ENCODE results near the gene MIEN1.

The MIEN1 gene, protein sequence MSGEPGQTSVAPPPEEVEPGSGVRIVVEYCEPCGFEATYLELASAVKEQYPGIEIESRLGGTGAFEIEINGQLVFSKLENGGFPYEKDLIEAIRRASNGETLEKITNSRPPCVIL

DNA sequence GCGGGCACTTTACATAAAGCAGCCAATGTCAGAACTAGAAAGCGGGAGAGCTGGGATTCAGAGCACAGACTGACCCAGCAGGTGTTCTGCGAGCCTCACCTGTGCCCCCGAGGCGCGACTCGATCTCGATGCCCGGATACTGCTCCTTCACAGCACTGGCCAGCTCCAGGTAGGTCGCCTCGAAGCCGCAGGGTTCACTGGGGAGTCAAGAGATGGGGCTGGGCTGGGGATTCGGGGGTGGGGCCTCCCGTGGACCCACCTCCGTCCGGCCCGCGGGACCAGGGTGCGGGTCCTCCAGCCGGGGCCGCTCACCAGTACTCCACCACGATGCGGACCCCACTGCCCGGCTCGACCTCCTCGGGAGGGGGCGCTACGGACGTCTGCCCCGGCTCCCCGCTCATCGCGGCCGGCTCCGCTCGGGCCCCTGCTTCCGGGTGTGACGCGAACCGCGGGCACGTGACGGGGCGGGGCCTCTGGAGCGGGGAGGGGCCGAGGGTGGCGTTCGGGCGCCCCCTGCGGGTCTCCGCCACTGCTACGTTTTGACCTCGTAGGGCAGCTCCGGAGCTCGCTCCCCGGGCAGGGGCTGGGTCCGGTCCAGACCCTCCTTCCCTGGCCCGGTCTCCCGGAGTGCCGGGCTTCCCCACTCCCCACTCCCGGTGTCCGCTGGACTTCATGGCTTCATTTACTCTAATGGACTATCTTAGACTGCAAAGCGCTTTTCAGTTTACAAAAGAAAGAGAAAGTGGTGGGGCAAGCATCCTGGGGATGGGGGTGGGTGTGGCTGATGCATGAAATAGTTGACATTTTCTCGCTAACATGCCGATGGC is at the start of gene MIEN1:
Gene MIEN1, minus strand, starts transcription at position 438 of the 827 bp plus-strand sequence. Its CDS starts 37 bp downstream, at position 401.
- Mint-ChIP-seq H3K27ac (ENCODE audit: low read depth) (peak within 1 kb of the TSS; percentile 87), H3K4me1 (peaks cover 26% of the 10 kb centered on the region), H3K4me3 (peak within 1 kb of the TSS; percentile 85), H3K9me3 (no peaks in the 10 kb centered on the region), H3K36me3 (ENCODE audit: insufficient read depth) (peaks cover 20% of the 10 kb centered on the region), H3K27me3 (no peaks in the 10 kb centered on the region)
- peak; percentile 92 to 98 for DNase-seq (ENCODE audit: low spot score in 2 of 2)
- peak; percentile 94 for ATAC-seq (replicated peaks; ENCODE audit: extremely low read depth, poor library complexity, severe bottlenecking)

DNA sequence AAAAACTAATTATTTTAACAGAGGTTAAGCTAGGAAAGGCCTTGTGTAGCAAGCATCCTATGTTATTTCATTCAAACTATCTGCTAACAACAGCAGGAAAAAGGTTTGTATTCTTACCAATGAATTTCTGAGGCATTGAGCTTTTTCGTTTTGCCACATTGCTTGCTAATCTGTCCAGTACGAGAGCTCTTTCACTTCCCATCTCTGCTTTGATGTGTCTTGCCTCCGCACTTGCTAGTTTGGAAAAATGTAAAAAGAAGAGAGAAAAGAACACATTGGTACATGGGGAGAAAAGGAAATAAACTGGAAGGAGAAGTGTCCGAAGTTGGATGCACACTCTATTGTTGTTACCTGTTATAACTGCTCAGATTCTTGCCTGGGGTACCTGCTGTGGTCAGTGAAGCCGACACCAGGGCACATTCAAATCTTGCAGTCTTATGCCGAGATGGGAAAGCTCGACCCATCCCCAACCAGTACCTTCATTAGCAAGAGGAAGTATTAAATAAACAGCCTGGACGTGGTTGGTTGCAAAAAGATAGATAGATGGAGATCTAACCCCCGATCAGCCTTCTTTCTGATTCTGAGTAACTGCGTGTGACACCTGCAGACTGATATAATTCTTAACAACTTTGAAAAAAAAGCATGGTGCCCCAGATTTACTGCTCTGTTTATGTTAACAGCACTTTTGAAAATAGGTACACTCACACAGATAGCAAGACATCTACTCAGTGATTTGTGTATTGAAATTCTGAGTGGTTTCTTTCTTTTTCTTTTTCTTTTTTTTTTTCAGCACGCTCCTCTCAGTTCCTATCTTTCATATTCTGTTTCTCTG is 47.4 kb upstream of the MIEN1 start:
- no peak for DNase-seq (ENCODE audit: low spot score in 2 of 2)

DNA sequence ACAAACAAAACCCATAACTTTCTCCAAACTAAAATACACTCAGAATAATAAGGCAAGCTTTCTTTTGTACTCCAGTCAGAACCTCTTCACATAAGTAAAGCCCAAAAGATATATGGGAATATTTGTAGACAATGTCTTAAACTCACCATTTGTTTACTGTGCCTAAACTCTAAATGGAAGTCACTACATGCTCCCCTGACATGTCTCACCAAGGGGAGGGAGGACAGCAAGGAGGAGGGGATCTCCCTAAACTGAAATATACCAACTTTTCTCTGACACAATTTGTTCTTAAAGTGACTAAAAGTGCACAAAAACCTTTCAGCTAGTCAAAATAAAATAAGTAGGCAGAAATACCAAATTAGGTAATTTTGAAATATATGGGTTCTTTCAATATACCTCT is 45.9 kb upstream of the MIEN1 start:
- ATAC-seq (replicated peaks; ENCODE audit: extremely low read depth, poor library complexity, severe bottlenecking) (no peak), DNase-seq (ENCODE audit: low spot score in 2 of 2) (no peak)

More for the DNA sequence above, 47.4 kb upstream of the MIEN1 start:
- H3K4me3 Mint-ChIP-seq = peak overlapping the region; percentile 93
- peak; percentile 48 for ATAC-seq (replicated peaks; ENCODE audit: extremely low read depth, poor library complexity, severe bottlenecking)
- peaks cover 72% of the 10 kb centered on the region for H3K4me1 Mint-ChIP-seq
- H3K27me3 Mint-ChIP-seq = no peaks in the 10 kb centered on the region
- peak overlapping the region; percentile 87 for H3K27ac Mint-ChIP-seq (ENCODE audit: low read depth)
- H3K9me3 Mint-ChIP-seq = no peaks in the 10 kb centered on the region
- H3K36me3 Mint-ChIP-seq (ENCODE audit: insufficient read depth) = peaks cover 35% of the 10 kb centered on the region

DNA sequence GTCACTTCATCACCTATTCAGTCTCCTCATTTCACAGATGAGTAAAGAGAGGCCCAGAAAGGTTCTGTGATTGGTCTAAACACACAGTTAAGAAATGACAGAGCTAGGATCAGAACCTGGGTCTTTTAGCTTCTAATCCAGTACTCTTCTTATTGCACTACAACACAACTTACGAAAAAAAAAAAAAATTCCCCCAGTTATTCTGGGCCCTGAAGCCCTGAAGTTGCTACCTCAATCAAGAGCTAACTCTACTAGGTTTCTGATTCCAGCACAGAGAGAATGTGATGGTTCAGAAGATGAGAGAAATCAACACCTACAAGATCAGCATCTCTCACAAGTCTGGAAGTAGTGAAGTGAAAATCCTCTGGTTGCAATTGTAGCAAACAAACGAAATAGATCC is 44.7 kb upstream of the MIEN1 start:
- ATAC-seq (replicated peaks; ENCODE audit: extremely low read depth, poor library complexity, severe bottlenecking) (no peak), DNase-seq (ENCODE audit: low spot score in 2 of 2) (no peak)
- peak overlapping the region; percentile 87 for H3K27ac Mint-ChIP-seq (ENCODE audit: low read depth)
- H3K4me1 Mint-ChIP-seq = peaks cover 75% of the 10 kb centered on the region
- H3K27me3 Mint-ChIP-seq = no peaks in the 10 kb centered on the region
- no peaks in the 10 kb centered on the region for H3K9me3 Mint-ChIP-seq
- H3K4me3 Mint-ChIP-seq = peak overlapping the region; percentile 93
- H3K36me3 Mint-ChIP-seq (ENCODE audit: insufficient read depth) = peaks cover 41% of the 10 kb centered on the region

More for the DNA sequence above, 45.9 kb upstream of the MIEN1 start:
- Mint-ChIP-seq H3K27me3 (no peaks in the 10 kb centered on the region), H3K4me3 (peak overlapping the region; percentile 93), H3K9me3 (no peaks in the 10 kb centered on the region), H3K4me1 (peaks cover 72% of the 10 kb centered on the region), H3K27ac (ENCODE audit: low read depth) (peak overlapping the region; percentile 87), H3K36me3 (ENCODE audit: insufficient read depth) (peaks cover 41% of the 10 kb centered on the region)

DNA sequence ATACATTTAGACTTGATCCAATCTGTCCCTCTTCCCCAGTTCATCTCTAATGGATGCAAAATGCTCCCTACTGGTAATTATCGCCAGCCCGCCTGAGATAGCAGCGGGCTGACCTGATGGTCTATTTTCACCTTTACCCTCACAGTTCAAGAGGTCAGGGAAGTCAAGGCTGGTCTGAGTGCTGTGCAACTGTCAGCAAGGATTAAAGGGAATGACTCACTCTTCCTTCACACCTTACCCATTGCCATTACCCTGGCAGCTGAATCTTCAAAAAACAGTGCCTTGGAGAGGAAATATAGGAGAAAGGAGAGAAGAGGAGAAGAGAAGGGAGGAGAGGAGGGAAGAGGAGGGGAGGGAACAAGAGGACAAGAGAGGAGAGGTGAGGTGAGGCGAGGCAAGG is 43.7 kb upstream of the MIEN1 start:
- Mint-ChIP-seq H3K4me1 (peaks cover 80% of the 10 kb centered on the region), H3K4me3 (peak overlapping the region; percentile 93), H3K27ac (ENCODE audit: low read depth) (peak overlapping the region; percentile 87), H3K36me3 (ENCODE audit: insufficient read depth) (peaks cover 50% of the 10 kb centered on the region), H3K27me3 (no peaks in the 10 kb centered on the region), H3K9me3 (no peaks in the 10 kb centered on the region)
- DNase-seq (ENCODE audit: low spot score in 2 of 2) = no peak
- no peak for ATAC-seq (replicated peaks; ENCODE audit: extremely low read depth, poor library complexity, severe bottlenecking)

DNA sequence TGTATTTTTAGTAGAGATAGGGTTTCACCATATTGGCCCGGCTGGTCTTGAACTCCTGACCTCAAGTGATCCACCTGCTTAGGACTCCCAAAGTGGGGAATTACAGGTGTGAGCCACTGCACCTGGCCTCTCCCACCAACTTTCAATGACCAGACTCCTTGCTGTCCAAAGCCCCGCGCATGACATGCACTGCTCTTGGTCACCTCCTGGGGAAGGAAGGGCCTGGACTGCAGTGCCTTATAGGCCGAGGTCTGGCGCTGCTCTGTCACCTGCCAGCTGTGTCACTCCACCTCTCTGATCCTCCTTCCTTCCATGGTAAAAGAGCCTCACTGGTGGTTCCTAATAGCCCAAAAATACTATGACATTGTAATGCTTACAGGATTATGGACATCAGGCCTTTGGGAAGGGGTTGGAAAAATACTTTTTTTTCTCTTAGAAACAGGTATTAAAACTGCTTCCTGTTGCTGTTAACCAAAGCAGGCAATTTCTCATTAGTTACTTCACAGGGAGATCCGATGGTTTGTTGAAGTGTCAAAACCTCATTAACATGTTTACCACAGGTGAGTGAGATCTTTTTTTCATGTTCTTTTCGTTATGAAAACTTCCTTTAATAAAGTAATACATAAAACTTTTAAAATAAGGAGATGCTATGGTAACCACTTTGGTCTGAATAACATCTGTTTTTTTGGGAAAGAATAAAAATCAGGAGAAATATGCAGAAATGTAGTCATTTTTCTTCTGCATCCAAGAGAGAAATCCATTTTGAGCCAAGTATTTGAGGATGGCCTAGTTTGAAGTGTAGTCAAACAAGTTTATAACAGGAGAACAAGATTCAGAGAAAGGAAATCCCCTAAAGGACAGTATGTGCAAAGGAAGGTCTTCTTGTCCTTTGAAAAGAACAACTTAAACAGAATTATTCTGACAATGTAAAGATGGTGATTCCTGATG is 42.9 kb upstream of the MIEN1 start:
- H3K4me1 Mint-ChIP-seq = peaks cover 84% of the 10 kb centered on the region
- H3K27ac Mint-ChIP-seq (ENCODE audit: low read depth) = peak overlapping the region; percentile 87
- ATAC-seq (replicated peaks; ENCODE audit: extremely low read depth, poor library complexity, severe bottlenecking) (peak; percentile 41), DNase-seq (ENCODE audit: low spot score in 2 of 2) (no peak)
- H3K4me3 Mint-ChIP-seq = peak overlapping the region; percentile 93
- no peaks in the 10 kb centered on the region for H3K9me3 Mint-ChIP-seq
- peaks cover 57% of the 10 kb centered on the region for H3K36me3 Mint-ChIP-seq (ENCODE audit: insufficient read depth)
- H3K27me3 Mint-ChIP-seq = no peaks in the 10 kb centered on the region

DNA sequence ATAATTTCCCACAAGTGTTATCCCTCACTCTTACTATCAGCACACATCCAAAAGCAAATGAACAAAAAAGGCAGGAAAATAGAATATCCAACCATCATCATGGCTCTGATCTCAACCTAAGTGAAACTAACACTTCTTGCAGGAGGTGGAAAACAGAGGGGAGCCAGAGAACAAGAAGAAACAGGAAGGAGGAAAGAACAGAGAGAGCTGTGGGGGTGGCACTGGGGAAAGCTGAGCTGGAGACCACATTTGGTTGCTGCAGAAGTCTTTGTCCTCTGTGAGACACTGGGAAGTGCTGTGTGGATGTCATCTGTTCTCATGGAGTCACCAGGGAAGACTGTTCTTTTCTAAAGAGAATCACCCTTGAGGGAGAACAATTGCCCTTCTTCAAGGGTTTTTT is 42.1 kb upstream of the MIEN1 start:
- Mint-ChIP-seq H3K27me3 (no peaks in the 10 kb centered on the region), H3K36me3 (ENCODE audit: insufficient read depth) (peaks cover 64% of the 10 kb centered on the region), H3K4me3 (peak overlapping the region; percentile 93), H3K4me1 (peaks cover 85% of the 10 kb centered on the region), H3K27ac (ENCODE audit: low read depth) (peak overlapping the region; percentile 87), H3K9me3 (no peaks in the 10 kb centered on the region)
- DNase-seq (ENCODE audit: low spot score in 2 of 2) (no peak), ATAC-seq (replicated peaks; ENCODE audit: extremely low read depth, poor library complexity, severe bottlenecking) (no peak)

DNA sequence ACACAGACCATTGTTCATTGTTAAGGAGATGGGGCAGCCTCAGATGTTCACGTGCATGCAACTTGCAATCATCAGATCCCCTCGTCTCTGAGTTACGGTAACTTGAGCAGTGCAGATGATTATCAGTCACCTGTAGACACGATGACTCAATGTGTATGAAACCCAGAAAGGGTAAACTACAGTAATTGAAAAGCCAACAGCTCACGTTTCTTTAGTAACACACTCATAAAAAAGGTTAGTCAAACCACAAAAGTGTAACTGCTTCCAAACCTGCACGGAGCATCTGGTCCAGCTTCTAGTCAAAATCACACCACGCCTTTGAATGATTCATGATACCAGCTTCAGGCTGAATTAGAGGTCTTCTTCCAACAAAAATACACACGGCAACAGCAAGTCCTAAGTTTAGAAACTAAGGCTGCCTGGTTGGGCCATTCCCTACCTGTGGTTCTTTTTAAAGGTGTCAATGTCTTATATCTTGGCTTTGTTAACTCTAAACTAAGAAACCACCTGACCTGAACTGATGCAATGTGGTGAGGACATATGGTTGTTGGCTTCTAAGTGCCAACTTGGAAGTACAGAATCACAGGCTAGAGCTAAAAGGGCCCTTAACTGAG is 39.7 kb upstream of the MIEN1 start:
- DNase-seq (ENCODE audit: low spot score in 2 of 2) (peak in 1 of 2 donors; percentile 56), ATAC-seq (replicated peaks; ENCODE audit: extremely low read depth, poor library complexity, severe bottlenecking) (peak; percentile 72)
- H3K4me1 Mint-ChIP-seq = peaks cover 97% of the 10 kb centered on the region
- H3K27me3 Mint-ChIP-seq = no peaks in the 10 kb centered on the region
- peaks cover 76% of the 10 kb centered on the region for H3K36me3 Mint-ChIP-seq (ENCODE audit: insufficient read depth)
- peak overlapping the region; percentile 87 for H3K27ac Mint-ChIP-seq (ENCODE audit: low read depth)
- H3K9me3 Mint-ChIP-seq = no peaks in the 10 kb centered on the region
- H3K4me3 Mint-ChIP-seq = peak overlapping the region; percentile 93

DNA sequence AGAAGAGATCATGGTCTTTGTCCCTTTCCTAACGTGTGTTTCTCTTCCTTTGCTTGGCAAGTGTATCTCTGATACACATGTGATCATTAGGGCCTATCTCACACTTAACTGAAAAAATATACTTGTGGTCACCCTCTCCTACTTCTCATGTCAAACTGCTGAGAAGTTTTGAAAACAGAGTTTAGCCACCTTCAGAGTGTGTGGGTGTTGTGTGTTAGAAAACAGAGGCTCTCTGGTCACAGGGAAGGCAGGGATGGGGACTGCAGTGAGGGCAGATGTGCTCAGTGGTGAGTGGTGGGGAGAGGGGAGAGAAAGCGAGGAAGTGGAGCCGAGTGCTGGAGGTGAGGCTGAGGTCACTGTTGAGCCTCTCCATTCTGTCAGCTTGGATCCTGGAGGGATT is 36.8 kb upstream of the MIEN1 start:
- H3K36me3 Mint-ChIP-seq (ENCODE audit: insufficient read depth) = peaks cover 83% of the 10 kb centered on the region
- H3K4me1 Mint-ChIP-seq = peaks cover 81% of the 10 kb centered on the region
- DNase-seq (ENCODE audit: low spot score in 2 of 2) (no peak), ATAC-seq (replicated peaks; ENCODE audit: extremely low read depth, poor library complexity, severe bottlenecking) (no peak)
- no peaks in the 10 kb centered on the region for H3K27me3 Mint-ChIP-seq
- H3K27ac Mint-ChIP-seq (ENCODE audit: low read depth) = peak overlapping the region; percentile 87
- peak overlapping the region; percentile 93 for H3K4me3 Mint-ChIP-seq
- no peaks in the 10 kb centered on the region for H3K9me3 Mint-ChIP-seq

DNA sequence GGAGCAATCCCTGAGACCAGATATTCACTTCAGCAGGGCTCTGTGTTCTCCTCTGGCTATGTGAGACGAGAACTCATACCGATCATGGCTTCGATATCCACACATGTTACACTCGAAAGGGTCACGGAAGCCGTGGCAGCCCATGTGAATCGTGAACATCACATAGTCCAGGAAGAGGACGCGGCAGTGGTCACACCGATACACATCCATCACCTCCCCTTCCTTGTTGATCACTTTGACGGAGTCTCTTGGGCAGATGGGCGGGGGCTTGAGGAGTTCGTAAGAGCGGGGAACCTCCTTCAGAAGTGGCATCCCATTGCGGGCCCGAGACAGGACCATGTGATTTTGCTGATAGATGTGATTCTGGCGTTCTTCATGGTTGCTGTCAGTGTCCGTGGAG is 35.4 kb upstream of the MIEN1 start:
- peak overlapping the region; percentile 93 for H3K4me3 Mint-ChIP-seq
- H3K4me1 Mint-ChIP-seq = peaks cover 72% of the 10 kb centered on the region
- peak overlapping the region; percentile 62 for H3K27ac Mint-ChIP-seq (ENCODE audit: low read depth)
- ATAC-seq (replicated peaks; ENCODE audit: extremely low read depth, poor library complexity, severe bottlenecking) = no peak
- H3K9me3 Mint-ChIP-seq = no peaks in the 10 kb centered on the region
- peaks cover 87% of the 10 kb centered on the region for H3K36me3 Mint-ChIP-seq (ENCODE audit: insufficient read depth)
- no peak for DNase-seq (ENCODE audit: low spot score in 2 of 2)
- H3K27me3 Mint-ChIP-seq = no peaks in the 10 kb centered on the region

DNA sequence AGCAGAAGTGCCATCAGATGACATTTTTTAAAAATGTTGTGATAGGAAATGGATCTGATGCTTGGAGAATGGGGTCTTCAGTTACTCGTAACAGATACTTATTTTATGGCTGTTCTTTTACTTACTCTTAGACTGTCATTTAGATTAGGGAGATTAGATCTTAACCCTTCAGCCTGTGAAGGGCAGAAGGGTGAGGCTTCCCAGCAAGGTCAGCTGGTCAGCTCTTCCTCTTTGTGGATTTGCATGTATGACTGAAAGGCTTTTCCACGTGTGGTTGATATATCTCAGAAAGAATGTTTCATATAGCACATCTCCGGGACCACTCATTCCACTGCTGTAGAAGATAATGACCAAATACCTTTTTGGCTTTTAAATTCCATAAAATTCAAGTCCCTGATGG is 34.8 kb upstream of the MIEN1 start:
- peak overlapping the region; percentile 62 for H3K27ac Mint-ChIP-seq (ENCODE audit: low read depth)
- no peak for ATAC-seq (replicated peaks; ENCODE audit: extremely low read depth, poor library complexity, severe bottlenecking)

More for the DNA sequence above, 34.8 kb upstream of the MIEN1 start:
- peak overlapping the region; percentile 93 for H3K4me3 Mint-ChIP-seq
- H3K4me1 Mint-ChIP-seq = peaks cover 67% of the 10 kb centered on the region
- no peaks in the 10 kb centered on the region for H3K9me3 Mint-ChIP-seq
- peaks cover 88% of the 10 kb centered on the region for H3K36me3 Mint-ChIP-seq (ENCODE audit: insufficient read depth)
- no peaks in the 10 kb centered on the region for H3K27me3 Mint-ChIP-seq
- DNase-seq (ENCODE audit: low spot score in 2 of 2) = no peak

Data from central memory CD8-positive, alpha-beta T cell (primary cell).